Keratinocyte (primary cell): ENCODE data around the gene CATSPER1. TPM values are rescaled to one million over a fixed set of nuclear protein-coding genes. Genes with fewer than 3 reads are reported as not detected.
"Not testable (repeated sequence)": the region's sequence is repeated elsewhere in the genome, so short reads cannot be mapped to it uniquely, and the experiment has no call there.

Experiments used
- DNase-seq: peaks from one replicate; pipeline ENCODE4 v3.0.0-alpha.2; 2011; ENCODE audit warnings: low read depth, missing footprints, low spot score
- FAIRE-seq: peaks from 2 replicates; lab custom pipeline; 2011; peaks lifted over from hg19 to GRCh38; lab: Jason Lieb, UNC
- H2AFZ ChIP-seq: 2 replicates; pipeline ENCODE4 v1.6.0; 2012; ENCODE audit warnings: low read length, control low read depth, inconsistent platforms; ENCODE audit not compliant: control insufficient read depth
- H3K27ac ChIP-seq: 2 replicates; pipeline ENCODE4 v1.5.1; 2011; ENCODE audit warnings: low read length; ENCODE audit not compliant: control insufficient read depth, insufficient read depth
- H3K27me3 ChIP-seq: 3 replicates; pipeline ENCODE4 v1.6.0; 2011; ENCODE audit warnings: low read length; ENCODE audit not compliant: control insufficient read depth, insufficient read depth; ENCODE audit errors: extremely low read depth
- H3K36me3 ChIP-seq, 2 experiments: 2 replicates in 1 of 2; 3 replicates in 1 of 2; pipeline ENCODE4 v1.5.1; 2011; ENCODE audit warnings: low read length in 2 of 2, mild to moderate bottlenecking in 1 of 2; ENCODE audit not compliant: control insufficient read depth in 2 of 2, insufficient read depth in 2 of 2; ENCODE audit errors: extremely low read depth in 1 of 2
- H3K4me1 ChIP-seq: 3 replicates; pipeline ENCODE4 v1.5.1; 2011; ENCODE audit warnings: low read length; ENCODE audit not compliant: control insufficient read depth, insufficient read depth; ENCODE audit errors: extremely low read depth
- H3K4me2 ChIP-seq: 3 replicates; pipeline ENCODE4 v1.6.0; 2011; ENCODE audit warnings: low read depth, low read length; ENCODE audit not compliant: control insufficient read depth, insufficient read depth; ENCODE audit errors: extremely low read depth
- H3K4me3 ChIP-seq, 3 experiments: fragments of 200-600 bp in 1 of 3; sonication (generic) in 1 of 3; 2 replicates in 2 of 3; 3 replicates in 1 of 3; pipeline ENCODE4 v1.5.1; 2011 to 2016; ENCODE audit warnings: low read length in 3 of 3, mild to moderate bottlenecking in 3 of 3, control low read depth in 2 of 3, inconsistent platforms in 1 of 3, low read depth in 1 of 3, mixed read lengths in 1 of 3, mixed run types in 1 of 3, moderate library complexity in 1 of 3; ENCODE audit not compliant: control insufficient read depth in 2 of 3, insufficient read depth in 2 of 3; ENCODE audit errors: extremely low read depth in 1 of 3
- H3K79me2 ChIP-seq: 2 replicates; pipeline ENCODE4 v1.6.0; 2012; ENCODE audit warnings: low read length; ENCODE audit not compliant: control insufficient read depth, insufficient read depth
- H3K9ac ChIP-seq: 3 replicates; pipeline ENCODE4 v1.6.0; 2011; ENCODE audit warnings: low read length; ENCODE audit not compliant: control insufficient read depth, insufficient read depth; ENCODE audit errors: extremely low read depth
- H3K9me1 ChIP-seq: 3 replicates; pipeline ENCODE4 v1.6.0; 2011; ENCODE audit warnings: low read length; ENCODE audit not compliant: control insufficient read depth, insufficient read depth; ENCODE audit errors: extremely low read depth
- H3K9me3 ChIP-seq: 2 replicates; pipeline ENCODE4 v1.5.1; 2012; ENCODE audit warnings: low read depth, low read length; ENCODE audit not compliant: control insufficient read depth
- H4K20me1 ChIP-seq: 3 replicates; pipeline ENCODE4 v1.6.0; 2011; ENCODE audit warnings: low read length; ENCODE audit not compliant: control insufficient read depth, insufficient read depth; ENCODE audit errors: extremely low read depth
- CTCF ChIP-seq, 3 experiments: IDR thresholded peaks in 1 of 3; conservative IDR thresholded peaks in 1 of 3; optimal IDR thresholded peaks in 1 of 3; 2 replicates in 2 of 3; 3 replicates in 1 of 3; pipeline versions ENCODE3 to v1.5.1; 2011; ENCODE audit warnings: low read length in 3 of 3, mild to moderate bottlenecking in 3 of 3, moderate library complexity in 2 of 3, control low read depth in 1 of 3, inconsistent platforms in 1 of 3; ENCODE audit not compliant: insufficient read depth in 2 of 3; ENCODE audit errors: extremely low read depth in 1 of 3
- EZH2 ChIP-seq: IDR thresholded peaks from one replicate; pipeline ENCODE4 v1.6.1; 2012; ENCODE audit warnings: inconsistent platforms, mild to moderate bottlenecking, low read length, moderate library complexity
- dilution Hi-C: fragments of 300-500 bp; cut with MboI; formaldehyde crosslinking; loops from one replicate; pipeline ENCODE4 v1.7.0; 2020; ENCODE audit warnings: low sequenced_read_pairs; ENCODE audit not compliant: extremely low pct_ligation_motif_present
- polyA plus RNA-seq, 5 experiments: library from polyadenylated mRNA; depleted of rRNA in 3 of 5; stranded (reverse) in 3 of 5; stranded (forward) in 1 of 5; unstranded in 1 of 5; fragments of >200 nt; gene quantifications; 1 replicate in 1 of 5; 2 replicates in 3 of 5; 3 replicates in 1 of 5; pipeline versions ENCODE4 v1.2.1 to v1.2.3, GENCODE V29; 2011 to 2012; ENCODE audit warnings: missing spikeins in 2 of 5, low read depth in 1 of 5, low replicate concordance in 1 of 5

CATSPER1 gene
- polyA plus RNA-seq, 1 donor (not counting 4 experiments of a cell fraction or from before 2014, with no cell fraction given), result not detected

GRCh38 chr11:66011239-66011784 lies 15.0 kb downstream of the CATSPER1 start:
- dilution Hi-C loops, result no loop called here
- peak; percentile 98 for DNase-seq

GRCh38 chr11:66010036-66010435 lies 16.2 kb downstream of the CATSPER1 start:
- dilution Hi-C loops, H3K27ac ChIP-seq, H3K27me3 ChIP-seq, FAIRE-seq, DNase-seq, H3K4me2 ChIP-seq, H3K9ac ChIP-seq, H3K36me3 ChIP-seq, H4K20me1 ChIP-seq, H3K79me2 ChIP-seq, H3K4me3 ChIP-seq, H3K9me3 ChIP-seq, H2AFZ ChIP-seq, H3K9me1 ChIP-seq: not testable (repeated sequence)
- H3K4me1 ChIP-seq, result peaks cover 35% of the 10 kb centered on the region

More at GRCh38 chr11:66011239-66011784, 15.0 kb downstream of the CATSPER1 start:
- peak; percentile 69 for FAIRE-seq
- Histone ChIP-seq H3K4me3 (peak overlapping the region in 1 of 3 experiments; percentile 27), H3K27ac (no peak overlapping the region), H3K79me2 (no peaks in the 10 kb centered on the region), H3K36me3 (peaks cover 0 to 1% of the 10 kb centered on the region in 2 experiments), H3K9me1 (peaks cover 3% of the 10 kb centered on the region), H3K4me1 (peaks cover 38% of the 10 kb centered on the region), H3K9me3 (no peaks in the 10 kb centered on the region), H3K4me2 (peak overlapping the region; percentile 78), H2AFZ (no peak overlapping the region), H3K9ac (no peak overlapping the region), H3K27me3 (no peaks in the 10 kb centered on the region), H4K20me1 (no peaks in the 10 kb centered on the region)
- TF ChIP-seq EZH2 (no peak), CTCF (optimal IDR thresholded peaks at IDR 0.05 in 1 of 3, IDR thresholded peaks at IDR 0.05 in 1 of 3, conservative IDR thresholded peaks at IDR 0.05 in 1 of 3; ENCODE audit: extremely low read depth in 1 of 3, insufficient read depth in 2 of 3, low read length in 3 of 3) (no peak)
